ENCODE measurements around the gene PCDH15. TPM values are rescaled to one million over a fixed set of nuclear protein-coding genes. Genes with fewer than 3 reads are reported as not detected.

PCDH15 gene
- total RNA-seq, 2 donors from 2014 or later = 0.58 to 0.95 TPM

GRCh38 chr10:53955091-53955490 lies 845.9 kb downstream of the PCDH15 start:
- Histone ChIP-seq H3K9me3 (ENCODE audit: control insufficient read depth, low read length) (no peaks in the 10 kb centered on the region), H3K27ac (ENCODE audit: low read depth, low read length) (no peak overlapping the region), H3K4me1 (ENCODE audit: control insufficient read depth, insufficient read depth, low read length) (no peaks in the 10 kb centered on the region), H3K4me3 (ENCODE audit: low read length) (no peak overlapping the region), H3K36me3 (ENCODE audit: control insufficient read depth, insufficient read depth, low read length) (no peaks in the 10 kb centered on the region), H3K9ac (ENCODE audit: extremely low read depth, low read length, poor library complexity, severe bottlenecking) (no peak overlapping the region), H3K27me3 (ENCODE audit: control insufficient read depth, insufficient read depth, low read length, poor library complexity, severe bottlenecking) (no peaks in the 10 kb centered on the region)
- H3K4me1 Mint-ChIP-seq = no peaks in the 10 kb centered on the region
- no peak for TF ChIP-seq CTCF (conservative IDR thresholded peaks at IDR 0.05)
- WGBS, 2 experiments (ENCODE audit: insufficient coverage in 1 of 2, insufficient read length in 1 of 2) = 91 to 98% methylated on average over 6 of the region's 6 CpGs
- H3K36me3 Mint-ChIP-seq (ENCODE audit: low read depth) = no peaks in the 10 kb centered on the region
- H3K27ac Mint-ChIP-seq = no peak overlapping the region
- H3K4me3 Mint-ChIP-seq = no peak overlapping the region
- no peaks in the 10 kb centered on the region for H3K27me3 Mint-ChIP-seq (ENCODE audit: insufficient read depth)
- no peak for DNase-seq
- H3K9me3 Mint-ChIP-seq = peaks cover 4% of the 10 kb centered on the region

GRCh38 chr10:53952698-53953630 lies 848.1 kb downstream of the PCDH15 start:
- Histone ChIP-seq H3K27me3 (ENCODE audit: control insufficient read depth, insufficient read depth, low read length, poor library complexity, severe bottlenecking) (no peaks in the 10 kb centered on the region), H3K9me3 (ENCODE audit: control insufficient read depth, low read length) (no peaks in the 10 kb centered on the region), H3K4me3 (ENCODE audit: low read length) (no peak overlapping the region), H3K9ac (ENCODE audit: extremely low read depth, low read length, poor library complexity, severe bottlenecking) (no peak overlapping the region), H3K4me1 (ENCODE audit: control insufficient read depth, insufficient read depth, low read length) (no peaks in the 10 kb centered on the region), H3K36me3 (ENCODE audit: control insufficient read depth, insufficient read depth, low read length) (no peaks in the 10 kb centered on the region), H3K27ac (ENCODE audit: low read depth, low read length) (no peak overlapping the region)
- peaks cover 4% of the 10 kb centered on the region for H3K9me3 Mint-ChIP-seq
- no peak overlapping the region for H3K27ac Mint-ChIP-seq
- no peak overlapping the region for H3K4me3 Mint-ChIP-seq
- DNase-seq = no peak
- no peaks in the 10 kb centered on the region for H3K27me3 Mint-ChIP-seq (ENCODE audit: insufficient read depth)
- H3K36me3 Mint-ChIP-seq (ENCODE audit: low read depth) = no peaks in the 10 kb centered on the region
- TF ChIP-seq CTCF (conservative IDR thresholded peaks at IDR 0.05) = no peak
- no peaks in the 10 kb centered on the region for H3K4me1 Mint-ChIP-seq
- WGBS, 2 experiments (ENCODE audit: insufficient coverage in 1 of 2, insufficient read length in 1 of 2) = 84 to 100% methylated on average over 2 to 4 of the region's 4 CpGs

- no peaks in the 10 kb centered on the region for H3K36me3 ChIP-seq (ENCODE audit: control insufficient read depth, insufficient read depth, low read length)
- no peak overlapping the region for H3K27ac ChIP-seq (ENCODE audit: low read depth, low read length)
- no peaks in the 10 kb centered on the region for H3K27me3 ChIP-seq (ENCODE audit: control insufficient read depth, insufficient read depth, low read length, poor library complexity, severe bottlenecking)
- no peaks in the 10 kb centered on the region for H3K9me3 Mint-ChIP-seq
- H3K9ac ChIP-seq (ENCODE audit: extremely low read depth, low read length, poor library complexity, severe bottlenecking) = no peak overlapping the region
- no peaks in the 10 kb centered on the region for H3K9me3 ChIP-seq (ENCODE audit: control insufficient read depth, low read length)
- H3K27me3 Mint-ChIP-seq (ENCODE audit: insufficient read depth) = no peaks in the 10 kb centered on the region
- no peak for DNase-seq
- H3K36me3 Mint-ChIP-seq (ENCODE audit: low read depth) = no peaks in the 10 kb centered on the region
- H3K4me1 ChIP-seq (ENCODE audit: control insufficient read depth, insufficient read depth, low read length) = no peaks in the 10 kb centered on the region
- no peaks in the 10 kb centered on the region for H3K4me1 Mint-ChIP-seq
- 84 to 91% methylated on average over 4 to 5 of the region's 5 CpGs for WGBS, 2 experiments (ENCODE audit: insufficient coverage in 1 of 2, insufficient read length in 1 of 2)
- H3K4me3 ChIP-seq (ENCODE audit: low read length) = no peak overlapping the region
- H3K4me3 Mint-ChIP-seq = no peak overlapping the region
- no peak overlapping the region for H3K27ac Mint-ChIP-seq
- no peak for TF ChIP-seq CTCF (conservative IDR thresholded peaks at IDR 0.05)
Measured at GRCh38 chr10:53939654-53940053, 861.4 kb downstream of the PCDH15 start.

Data from endodermal cell (in vitro differentiated cells).